WERI-Rb-1 (cell line): ENCODE measurements around the gene MSTN.

Source experiments
- DNase-seq: peaks from one replicate; pipeline ENCODE4 v3.0.0-alpha.2; 2020
- H3K27ac ChIP-seq: fragments of 250-450 bp; sonication (Bioruptor Pico); 2 replicates; pipeline ENCODE4 v1.5.1; 2020; ENCODE audit warnings: mild to moderate bottlenecking, moderate library complexity
- H3K27me3 ChIP-seq: fragments of 250-450 bp; sonication (Bioruptor Pico); 2 replicates; pipeline ENCODE4 v1.5.1; 2021; ENCODE audit warnings: mild to moderate bottlenecking, low read depth, moderate library complexity; ENCODE audit not compliant: insufficient read depth, severe bottlenecking
- H3K36me3 ChIP-seq: fragments of 250-450 bp; sonication (Bioruptor Pico); 2 replicates; pipeline ENCODE4 v1.5.1; 2020; ENCODE audit warnings: mild to moderate bottlenecking, moderate library complexity
- H3K4me3 ChIP-seq: 2 replicates; pipeline ENCODE4 v1.5.1; 2011; ENCODE audit warnings: low read depth, mild to moderate bottlenecking, control low read depth, low read length
- H3K9me3 ChIP-seq: fragments of 250-450 bp; sonication (Bioruptor Pico); 2 replicates; pipeline ENCODE4 v1.5.1; 2021; ENCODE audit warnings: mild to moderate bottlenecking, moderate library complexity; ENCODE audit not compliant: severe bottlenecking
- TF ChIP-seq, protein P1 (sequence below): IDR thresholded peaks from 2 replicates; pipeline ENCODE4 v1.5.1; 2011; ENCODE audit warnings: low read depth, mild to moderate bottlenecking, control low read depth, inconsistent platforms, low read length

The MSTN gene

DNA sequence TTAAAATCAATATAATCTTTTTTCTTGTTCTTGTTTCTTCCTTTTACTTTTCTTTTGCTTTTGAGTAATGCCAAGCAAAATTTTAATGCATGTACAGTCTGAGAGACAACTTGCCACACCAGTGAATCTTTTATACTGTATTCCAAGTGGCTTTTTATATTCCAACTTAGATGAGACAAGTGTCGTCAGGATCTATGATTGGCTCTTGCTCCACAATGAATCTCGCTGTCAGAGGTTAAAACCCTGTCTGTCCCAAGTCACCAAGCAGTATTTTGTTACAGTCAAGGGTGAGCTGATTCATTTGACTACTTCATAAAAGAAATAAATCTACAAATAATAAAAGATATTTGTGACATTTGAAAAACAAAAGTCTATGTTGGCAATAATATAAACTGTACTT is at the start of gene MSTN:
TSS of gene MSTN (minus strand) at position 129 of the 400 bp plus-strand sequence. CDS start 133 bp downstream, outside the sequence.
- no peak within 1 kb of the TSS for H3K27ac ChIP-seq
- TF ChIP-seq, protein P1, sequence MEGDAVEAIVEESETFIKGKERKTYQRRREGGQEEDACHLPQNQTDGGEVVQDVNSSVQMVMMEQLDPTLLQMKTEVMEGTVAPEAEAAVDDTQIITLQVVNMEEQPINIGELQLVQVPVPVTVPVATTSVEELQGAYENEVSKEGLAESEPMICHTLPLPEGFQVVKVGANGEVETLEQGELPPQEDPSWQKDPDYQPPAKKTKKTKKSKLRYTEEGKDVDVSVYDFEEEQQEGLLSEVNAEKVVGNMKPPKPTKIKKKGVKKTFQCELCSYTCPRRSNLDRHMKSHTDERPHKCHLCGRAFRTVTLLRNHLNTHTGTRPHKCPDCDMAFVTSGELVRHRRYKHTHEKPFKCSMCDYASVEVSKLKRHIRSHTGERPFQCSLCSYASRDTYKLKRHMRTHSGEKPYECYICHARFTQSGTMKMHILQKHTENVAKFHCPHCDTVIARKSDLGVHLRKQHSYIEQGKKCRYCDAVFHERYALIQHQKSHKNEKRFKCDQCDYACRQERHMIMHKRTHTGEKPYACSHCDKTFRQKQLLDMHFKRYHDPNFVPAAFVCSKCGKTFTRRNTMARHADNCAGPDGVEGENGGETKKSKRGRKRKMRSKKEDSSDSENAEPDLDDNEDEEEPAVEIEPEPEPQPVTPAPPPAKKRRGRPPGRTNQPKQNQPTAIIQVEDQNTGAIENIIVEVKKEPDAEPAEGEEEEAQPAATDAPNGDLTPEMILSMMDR = no peak
- DNase-seq = no peak
- H3K27me3 ChIP-seq = no peaks in the 10 kb centered on the region
- H3K4me3 ChIP-seq = no peak within 1 kb of the TSS
- no peaks in the 10 kb centered on the region for H3K9me3 ChIP-seq
- H3K36me3 ChIP-seq = no peaks in the 10 kb centered on the region

DNA sequence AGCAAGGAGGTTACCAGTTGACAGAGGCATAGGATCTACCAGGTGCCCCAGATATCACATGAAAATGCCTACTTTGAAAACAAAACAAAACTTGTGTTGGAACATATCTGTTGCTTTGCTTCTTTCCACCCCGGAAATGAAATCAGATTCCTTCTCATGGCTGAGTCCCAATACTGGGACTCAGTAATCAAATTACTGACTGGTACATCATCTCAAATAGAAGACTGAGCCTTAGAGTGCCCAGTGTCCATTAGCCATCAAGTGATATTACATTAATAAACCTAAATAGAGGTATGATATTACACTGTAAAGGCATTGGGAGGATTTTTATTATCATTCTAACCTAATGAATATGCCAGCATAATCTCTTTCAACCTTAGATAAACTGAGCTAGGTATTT is 48.6 kb upstream of the MSTN start:
- Histone ChIP-seq H3K27ac (no peak overlapping the region), H3K4me3 (no peak overlapping the region), H3K36me3 (no peaks in the 10 kb centered on the region), H3K27me3 (no peaks in the 10 kb centered on the region), H3K9me3 (no peaks in the 10 kb centered on the region)
- TF ChIP-seq, protein P1 = no peak
- DNase-seq = no peak

DNA sequence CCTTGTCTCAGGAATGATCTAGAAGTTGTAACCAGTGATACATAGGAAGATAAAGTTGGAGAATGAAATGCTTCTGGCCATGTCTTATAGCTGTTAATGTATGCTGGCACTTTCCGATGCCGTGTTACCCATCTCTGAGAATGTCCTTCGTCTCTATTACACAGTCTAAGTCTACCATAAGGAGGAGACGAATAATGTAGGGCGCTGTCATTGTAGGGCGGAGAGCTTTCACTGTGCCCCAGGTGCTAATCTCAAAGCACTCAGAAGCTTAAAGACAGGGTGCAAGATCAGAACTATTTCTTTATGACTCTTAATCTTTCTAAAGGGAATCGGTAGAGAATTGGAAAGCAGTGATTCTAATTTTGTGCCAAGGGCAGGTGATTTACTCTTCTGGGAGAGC is 48.2 kb upstream of the MSTN start:
- Histone ChIP-seq H3K27ac (no peak overlapping the region), H3K36me3 (no peaks in the 10 kb centered on the region), H3K27me3 (no peaks in the 10 kb centered on the region), H3K9me3 (no peaks in the 10 kb centered on the region), H3K4me3 (no peak overlapping the region)
- DNase-seq = peak; percentile 11
- TF ChIP-seq, protein P1 = no peak

DNA sequence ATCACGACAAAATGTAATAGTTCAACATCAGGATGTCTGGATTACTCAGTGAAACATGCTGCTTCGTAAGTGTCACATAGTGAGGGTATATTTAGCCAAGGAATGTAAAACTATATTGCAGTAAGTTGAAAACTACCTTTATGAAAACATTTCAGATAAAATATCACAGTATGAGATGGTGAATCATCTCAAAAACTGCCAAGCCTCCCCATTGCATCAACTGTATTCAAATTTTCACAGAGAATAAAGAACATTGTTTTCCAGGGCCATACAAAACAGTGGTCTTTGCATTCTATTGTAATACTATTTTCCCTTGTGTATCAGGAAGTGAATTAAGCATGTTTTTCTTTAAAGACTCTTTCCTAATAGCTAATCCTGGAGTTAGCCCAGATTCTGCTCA is 47.6 kb upstream of the MSTN start:
- DNase-seq = no peak
- no peaks in the 10 kb centered on the region for H3K36me3 ChIP-seq
- H3K27ac ChIP-seq = no peak overlapping the region
- H3K9me3 ChIP-seq = no peaks in the 10 kb centered on the region
- TF ChIP-seq, protein P1 = no peak
- H3K27me3 ChIP-seq = no peaks in the 10 kb centered on the region
- no peak overlapping the region for H3K4me3 ChIP-seq

DNA sequence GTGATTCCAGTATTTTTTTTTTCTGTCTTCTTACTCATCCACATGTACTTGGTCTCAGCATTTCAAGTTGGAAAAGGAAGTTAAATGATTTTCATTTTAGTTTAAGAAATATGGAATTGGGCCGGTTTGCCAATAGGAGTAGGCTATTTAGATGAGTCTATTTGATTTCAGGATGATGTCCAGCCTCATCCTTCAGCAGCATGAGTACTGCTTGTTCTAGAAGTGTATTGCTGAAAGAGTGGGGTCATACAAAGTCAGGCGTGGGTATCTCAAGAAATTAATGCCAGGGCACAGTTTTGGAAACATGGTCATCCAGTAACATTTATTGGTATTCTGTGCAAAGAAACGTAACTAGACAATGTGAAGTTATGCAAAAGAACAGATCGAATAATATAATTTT is 44.9 kb upstream of the MSTN start:
- H3K27ac ChIP-seq = no peak overlapping the region
- no peaks in the 10 kb centered on the region for H3K36me3 ChIP-seq
- TF ChIP-seq, protein P1 = no peak
- DNase-seq = no peak
- H3K9me3 ChIP-seq = no peaks in the 10 kb centered on the region
- H3K4me3 ChIP-seq = no peak overlapping the region
- H3K27me3 ChIP-seq = no peaks in the 10 kb centered on the region

DNA sequence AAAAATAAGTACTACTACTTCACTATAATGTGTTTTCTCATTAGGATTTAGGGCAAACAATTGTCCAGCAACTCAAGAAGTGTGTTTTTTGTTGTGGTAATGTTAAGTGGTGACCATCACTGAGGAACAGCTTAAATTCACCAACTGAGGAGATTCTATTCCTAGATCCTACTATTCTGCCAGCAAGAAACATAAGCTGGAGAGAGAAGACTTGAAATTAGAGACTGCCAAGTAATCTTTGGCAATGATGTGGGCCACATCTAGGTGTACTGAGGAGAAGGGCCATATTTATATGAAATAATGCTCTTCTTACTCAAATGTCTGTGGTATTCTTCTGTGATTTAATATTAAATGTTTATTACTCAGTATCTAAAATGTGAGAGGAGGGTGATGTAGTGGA is 44.3 kb upstream of the MSTN start:
- Histone ChIP-seq H3K36me3 (no peaks in the 10 kb centered on the region), H3K27ac (no peak overlapping the region), H3K27me3 (no peaks in the 10 kb centered on the region), H3K4me3 (no peak overlapping the region), H3K9me3 (no peaks in the 10 kb centered on the region)
- no peak for DNase-seq
- TF ChIP-seq, protein P1 = no peak
